ENCODE data around the gene VSX2. TPM values are rescaled to one million over a fixed set of nuclear protein-coding genes. Genes with fewer than 3 reads are reported as not detected.

The VSX2 gene
- total RNA-seq, 6 experiments from 2014 or later = not detected

DNA sequence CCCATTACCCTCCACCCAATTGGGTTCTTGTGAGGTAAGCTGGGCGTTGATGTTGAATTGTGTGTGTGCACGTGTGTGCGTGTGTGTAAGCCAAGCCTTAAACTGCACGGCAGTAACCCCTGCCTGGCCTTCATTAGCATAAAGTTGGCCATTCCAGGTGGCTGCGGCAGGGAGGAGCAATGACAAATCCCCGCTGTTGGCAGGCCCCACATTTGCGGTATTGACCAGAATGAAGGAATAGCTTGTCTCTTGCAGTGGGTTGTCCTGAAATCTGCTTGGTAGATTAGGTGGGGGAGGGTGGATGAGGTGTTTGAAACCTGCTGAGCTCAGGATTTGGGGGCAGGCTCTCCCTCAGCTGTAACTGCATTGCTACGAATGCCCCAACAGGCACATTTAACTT, 7.3 kb downstream of the VSX2 start:
- Mint-ChIP-seq H3K27ac (no peak overlapping the region), H3K9me3 (no peaks in the 10 kb centered on the region), H3K4me1 (ENCODE audit: low read depth) (peaks cover 4% of the 10 kb centered on the region), H3K36me3 (ENCODE audit: low read depth) (no peaks in the 10 kb centered on the region), H3K27me3 (ENCODE audit: insufficient read depth) (peaks cover 72% of the 10 kb centered on the region), H3K4me3 (no peak overlapping the region)
- TF ChIP-seq, protein P1, sequence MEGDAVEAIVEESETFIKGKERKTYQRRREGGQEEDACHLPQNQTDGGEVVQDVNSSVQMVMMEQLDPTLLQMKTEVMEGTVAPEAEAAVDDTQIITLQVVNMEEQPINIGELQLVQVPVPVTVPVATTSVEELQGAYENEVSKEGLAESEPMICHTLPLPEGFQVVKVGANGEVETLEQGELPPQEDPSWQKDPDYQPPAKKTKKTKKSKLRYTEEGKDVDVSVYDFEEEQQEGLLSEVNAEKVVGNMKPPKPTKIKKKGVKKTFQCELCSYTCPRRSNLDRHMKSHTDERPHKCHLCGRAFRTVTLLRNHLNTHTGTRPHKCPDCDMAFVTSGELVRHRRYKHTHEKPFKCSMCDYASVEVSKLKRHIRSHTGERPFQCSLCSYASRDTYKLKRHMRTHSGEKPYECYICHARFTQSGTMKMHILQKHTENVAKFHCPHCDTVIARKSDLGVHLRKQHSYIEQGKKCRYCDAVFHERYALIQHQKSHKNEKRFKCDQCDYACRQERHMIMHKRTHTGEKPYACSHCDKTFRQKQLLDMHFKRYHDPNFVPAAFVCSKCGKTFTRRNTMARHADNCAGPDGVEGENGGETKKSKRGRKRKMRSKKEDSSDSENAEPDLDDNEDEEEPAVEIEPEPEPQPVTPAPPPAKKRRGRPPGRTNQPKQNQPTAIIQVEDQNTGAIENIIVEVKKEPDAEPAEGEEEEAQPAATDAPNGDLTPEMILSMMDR (IDR thresholded peaks at IDR 0.05) = no peak
- no peak for DNase-seq

DNA sequence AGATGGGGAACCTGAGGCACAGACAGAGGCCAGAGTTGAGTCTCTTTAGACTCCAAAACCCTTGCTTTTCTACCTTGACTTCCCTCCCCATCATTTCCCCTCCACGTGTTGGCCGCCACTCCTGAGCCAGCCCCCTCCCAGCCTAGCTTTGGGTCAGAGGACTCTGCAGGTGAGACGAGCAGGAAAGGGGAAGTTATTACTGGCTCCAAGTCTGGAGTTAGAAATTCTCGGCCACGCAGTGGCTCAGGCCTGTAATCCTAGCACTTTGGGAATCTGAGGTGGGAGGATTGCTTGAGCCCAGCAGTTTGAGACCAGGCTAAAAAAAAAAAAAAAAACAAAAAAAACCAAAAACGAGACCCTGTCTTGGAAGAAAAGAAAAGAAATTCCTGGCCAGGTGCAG, 8.8 kb downstream of the VSX2 start:
- no peak for DNase-seq
- Mint-ChIP-seq H3K36me3 (ENCODE audit: low read depth) (no peaks in the 10 kb centered on the region), H3K9me3 (no peaks in the 10 kb centered on the region), H3K4me3 (no peak overlapping the region), H3K27me3 (ENCODE audit: insufficient read depth) (peaks cover 63% of the 10 kb centered on the region), H3K4me1 (ENCODE audit: low read depth) (peaks cover 7% of the 10 kb centered on the region), H3K27ac (no peak overlapping the region)
- TF ChIP-seq, protein P1 (IDR thresholded peaks at IDR 0.05) = no peak

DNA sequence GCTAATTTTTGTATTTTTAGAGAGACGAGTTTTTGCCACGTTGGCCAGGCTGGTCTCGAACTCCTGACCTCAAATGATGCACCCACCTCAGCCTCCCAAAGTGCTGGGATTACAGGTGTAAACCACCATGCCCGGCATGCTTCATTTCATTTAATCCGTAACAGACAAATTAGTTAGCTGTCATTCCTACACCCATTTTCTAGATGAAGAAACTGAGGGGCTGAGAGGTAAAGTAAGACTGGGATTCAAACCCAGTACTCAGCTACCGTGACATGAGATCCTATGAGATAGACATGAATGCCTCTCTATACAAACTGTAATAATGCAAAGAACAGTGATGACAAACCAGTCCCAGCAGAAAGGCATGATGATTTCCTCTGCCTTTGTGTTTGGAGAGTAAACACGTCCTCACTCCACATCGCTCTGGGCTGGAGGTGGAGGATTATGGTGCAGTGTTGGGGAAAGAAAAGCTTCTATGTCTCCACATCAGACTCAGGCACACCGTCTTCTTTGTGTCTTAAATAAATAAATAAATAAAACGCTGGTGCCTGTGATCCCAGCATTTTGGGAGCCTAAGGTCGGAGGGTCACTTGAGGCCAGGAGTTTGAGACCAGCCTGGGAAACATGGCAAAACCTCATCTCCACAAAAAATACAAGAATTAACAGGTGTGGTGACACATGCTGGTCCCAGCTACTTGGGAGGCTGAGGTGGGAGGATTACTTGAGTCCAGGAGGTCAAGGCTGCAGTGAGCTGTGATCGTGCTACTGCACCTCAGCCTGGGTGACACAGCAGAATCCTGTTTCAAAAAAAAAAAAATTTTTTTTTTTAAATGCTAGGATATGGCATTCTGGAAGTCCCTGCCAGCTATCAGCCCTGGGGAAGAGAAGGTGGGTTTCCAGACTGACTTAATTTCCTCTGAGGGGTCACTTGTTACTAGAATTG, 10.5 kb downstream of the VSX2 start:
- H3K27ac Mint-ChIP-seq = no peak overlapping the region
- no peak for DNase-seq
- H3K4me3 Mint-ChIP-seq = no peak overlapping the region
- H3K9me3 Mint-ChIP-seq = no peaks in the 10 kb centered on the region
- H3K36me3 Mint-ChIP-seq (ENCODE audit: low read depth) = no peaks in the 10 kb centered on the region
- TF ChIP-seq, protein P1 (IDR thresholded peaks at IDR 0.05) = no peak
- H3K4me1 Mint-ChIP-seq (ENCODE audit: low read depth) = peaks cover 7% of the 10 kb centered on the region
- peaks cover 60% of the 10 kb centered on the region for H3K27me3 Mint-ChIP-seq (ENCODE audit: insufficient read depth)

DNA sequence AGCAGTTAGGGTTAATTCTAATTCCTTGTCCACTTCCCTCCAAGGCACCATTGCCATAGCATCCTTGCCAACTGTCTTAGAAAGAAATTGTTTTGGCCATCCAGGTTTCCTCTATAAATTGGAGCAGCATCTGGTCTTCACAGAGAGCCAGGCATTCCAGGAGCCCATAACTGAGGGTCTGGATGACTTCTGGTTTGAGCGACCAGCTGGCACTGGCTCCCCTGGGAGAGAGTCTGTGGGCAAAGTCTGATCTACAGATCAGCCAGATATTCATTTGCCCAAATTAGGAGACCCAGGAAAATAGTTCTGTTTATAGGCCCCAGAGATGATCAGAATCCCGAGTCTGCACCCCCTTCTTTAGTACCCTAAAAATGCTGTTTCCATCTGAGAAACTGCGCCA, 16.0 kb downstream of the VSX2 start:
- H3K4me3 Mint-ChIP-seq = no peak overlapping the region

DNA sequence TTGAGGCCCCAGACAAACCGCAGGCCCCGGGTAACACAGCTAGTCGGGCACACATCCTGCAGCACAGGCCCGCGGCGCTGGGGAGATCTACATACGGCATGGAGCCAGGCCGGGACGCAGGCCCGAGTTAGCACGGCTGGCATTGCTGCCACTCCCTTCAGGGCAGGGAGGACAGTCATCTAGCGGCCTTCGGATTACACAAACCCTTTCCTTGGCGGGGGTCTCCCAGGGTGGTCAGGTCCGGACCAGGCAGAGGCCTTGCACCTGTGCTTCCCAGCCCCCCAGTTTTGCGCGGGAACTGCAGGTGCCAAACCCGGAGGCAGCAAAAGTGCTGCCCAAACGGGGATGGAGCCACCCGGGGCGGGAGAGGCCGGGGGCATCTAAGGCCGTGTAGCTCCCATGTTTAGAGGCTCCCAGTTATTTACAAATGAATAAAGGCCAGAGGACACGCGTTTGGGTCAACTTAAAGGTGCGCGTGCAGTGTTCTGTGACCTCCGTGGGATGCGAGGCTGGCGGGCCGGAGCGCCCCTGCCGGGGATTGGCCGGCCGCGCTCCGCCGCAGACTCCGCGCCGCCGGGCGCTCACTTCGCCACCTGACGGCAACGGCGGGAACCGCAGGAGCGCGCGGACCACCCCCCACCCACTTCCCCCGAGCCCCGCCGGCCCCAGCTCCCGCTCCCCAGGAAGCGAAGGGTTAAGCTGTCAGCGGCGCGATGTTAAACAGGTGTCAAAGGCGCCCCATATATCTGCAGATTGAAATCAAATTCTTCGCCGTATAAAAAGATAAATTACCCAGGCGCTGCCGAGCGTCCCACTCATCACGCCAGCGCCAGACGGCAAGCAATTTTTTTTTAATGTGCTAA, 18.1 kb downstream of the VSX2 start:
- H3K36me3 Mint-ChIP-seq (ENCODE audit: low read depth) = no peaks in the 10 kb centered on the region
- no peaks in the 10 kb centered on the region for H3K4me1 Mint-ChIP-seq (ENCODE audit: low read depth)
- no peaks in the 10 kb centered on the region for H3K9me3 Mint-ChIP-seq
- peak overlapping the region; percentile 75 for H3K4me3 Mint-ChIP-seq
- no peak for DNase-seq
- peaks cover 48% of the 10 kb centered on the region for H3K27me3 Mint-ChIP-seq (ENCODE audit: insufficient read depth)
- no peak overlapping the region for H3K27ac Mint-ChIP-seq
- TF ChIP-seq, protein P1 (IDR thresholded peaks at IDR 0.05) = peak; percentile 98

More for the DNA sequence above, 16.0 kb downstream of the VSX2 start:
- TF ChIP-seq, protein P1 (IDR thresholded peaks at IDR 0.05) = no peak
- H3K9me3 Mint-ChIP-seq = no peaks in the 10 kb centered on the region
- no peak for DNase-seq
- H3K27ac Mint-ChIP-seq = no peak overlapping the region
- H3K4me1 Mint-ChIP-seq (ENCODE audit: low read depth) = peaks cover 7% of the 10 kb centered on the region
- H3K27me3 Mint-ChIP-seq (ENCODE audit: insufficient read depth) = peaks cover 35% of the 10 kb centered on the region
- no peaks in the 10 kb centered on the region for H3K36me3 Mint-ChIP-seq (ENCODE audit: low read depth)

Data from HFFc6 (cell line).